HG03066 (cell line): ENCODE measurements around the gene PPFIBP2.

ENCODE experiments used
- ATAC-seq: cut with Tn5 transposase; IDR thresholded peaks from one replicate; pipeline ENCODE4 v1.9.1; 2021; ENCODE audit warnings: low read depth; ENCODE audit not compliant: unreplicated experiment

Gene PPFIBP2

GRCh38 chr11:7524462-7525235, 10.8 kb downstream of the PPFIBP2 start:
- ATAC-seq: no peak

- no peak for ATAC-seq
Observed at GRCh38 chr11:7525424-7525823, 11.6 kb downstream of the PPFIBP2 start.

- no peak for ATAC-seq
Observed at GRCh38 chr11:7527029-7527428, 13.2 kb downstream of the PPFIBP2 start.

- ATAC-seq: no peak
Observed at GRCh38 chr11:7528514-7529049, 14.8 kb downstream of the PPFIBP2 start.

- no peak for ATAC-seq
Observed at GRCh38 chr11:7530013-7530640, 16.3 kb downstream of the PPFIBP2 start.

- no peak for ATAC-seq
Observed at GRCh38 chr11:7531011-7531410, 17.2 kb downstream of the PPFIBP2 start.

GRCh38 chr11:7532405-7533145, 18.8 kb downstream of the PPFIBP2 start:
- ATAC-seq: no peak

- ATAC-seq: peak; percentile 16
Observed at GRCh38 chr11:7533199-7534041, 19.6 kb downstream of the PPFIBP2 start.

- ATAC-seq: peak; percentile 53
Observed at GRCh38 chr11:7534042-7534378, 20.2 kb downstream of the PPFIBP2 start.

- no peak for ATAC-seq
Observed at GRCh38 chr11:7536100-7536499, 22.3 kb downstream of the PPFIBP2 start.

- no peak for ATAC-seq
Observed at GRCh38 chr11:7537265-7537664, 23.5 kb downstream of the PPFIBP2 start.

GRCh38 chr11:7538031-7538430, 24.2 kb downstream of the PPFIBP2 start:
- no peak for ATAC-seq

- ATAC-seq: no peak
Observed at GRCh38 chr11:7538466-7539454, 25.0 kb downstream of the PPFIBP2 start.

GRCh38 chr11:7540830-7541555, 27.2 kb downstream of the PPFIBP2 start:
- no peak for ATAC-seq

- ATAC-seq: no peak
Observed at GRCh38 chr11:7543302-7543701, 29.5 kb downstream of the PPFIBP2 start.

GRCh38 chr11:7544021-7544420, 30.2 kb downstream of the PPFIBP2 start:
- no peak for ATAC-seq

GRCh38 chr11:7545611-7546010, 31.8 kb downstream of the PPFIBP2 start:
- no peak for ATAC-seq

- ATAC-seq: no peak
Observed at GRCh38 chr11:7546324-7546791, 32.6 kb downstream of the PPFIBP2 start.

- no peak for ATAC-seq
Observed at GRCh38 chr11:7547687-7548086, 33.9 kb downstream of the PPFIBP2 start.
